Fibroblast of skin of left biceps (primary cell): Measurements from ENCODE around the gene TMEM184A.

Experiments used
- DNase-seq, 2 experiments: peaks; one replicate each; pipeline ENCODE4 v3.0.0-alpha.2; 2013; ENCODE audit warnings: low read depth in 2 of 2

Gene TMEM184A

DNA sequence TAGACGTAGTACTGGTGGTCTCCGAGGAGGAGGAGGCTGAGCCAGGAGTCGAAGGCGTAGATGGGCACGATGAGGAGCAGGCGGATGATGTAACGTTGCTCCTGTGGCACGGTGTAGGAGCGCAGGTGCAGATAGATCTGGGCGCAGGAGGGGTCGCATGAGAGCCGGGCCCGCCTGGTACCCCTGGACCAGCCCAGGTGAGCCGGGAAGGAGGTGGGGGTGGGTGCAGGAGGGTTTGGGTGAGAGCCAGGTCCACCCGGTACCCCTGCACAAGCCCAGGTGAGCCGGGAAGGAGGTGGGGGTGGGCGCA lies 5.2 kb downstream of the TMEM184A start:
- DNase-seq, result no peak

DNA sequence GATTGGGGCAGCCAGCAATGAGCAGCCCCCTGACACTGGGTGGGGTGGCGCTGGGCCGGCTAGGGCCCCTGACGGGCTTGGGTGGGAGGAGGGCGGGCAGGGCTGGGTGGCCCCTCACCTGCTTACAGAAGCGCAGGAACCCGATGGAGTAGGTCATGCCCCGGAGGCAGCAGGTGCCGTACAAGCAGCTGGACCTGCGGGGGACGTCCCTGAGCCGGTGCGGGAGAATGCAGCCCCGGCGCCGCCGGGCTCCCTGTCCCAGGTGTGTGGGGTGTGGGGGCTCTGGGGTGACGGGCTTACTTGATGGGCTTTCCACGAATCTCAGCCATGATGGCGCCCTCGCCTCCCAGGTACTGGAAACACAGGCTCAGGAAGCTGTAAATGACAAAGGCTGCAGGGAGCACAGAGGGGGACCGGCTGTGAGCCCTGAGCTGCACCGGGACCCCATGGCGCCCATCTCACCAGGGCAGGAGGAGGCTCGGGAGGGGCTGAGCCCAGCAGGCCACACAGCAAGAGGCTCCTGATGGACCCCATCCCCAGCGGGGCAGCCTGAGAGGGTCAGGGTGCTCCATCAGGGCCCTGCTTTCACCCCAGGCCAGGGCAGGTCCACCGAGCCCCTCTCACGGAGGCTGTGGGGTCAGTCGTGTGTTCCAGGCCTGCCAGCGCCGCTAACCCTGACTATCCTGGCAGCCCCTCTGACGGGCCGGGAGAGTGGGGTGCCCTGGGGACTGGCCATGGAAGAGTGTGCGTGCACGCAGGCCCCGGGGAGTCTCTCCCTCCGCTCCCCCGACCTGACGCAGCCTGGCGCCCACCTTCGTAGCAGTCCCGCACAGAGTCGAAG lies 5.8 kb downstream of the TMEM184A start:
- DNase-seq, result no peak

DNA sequence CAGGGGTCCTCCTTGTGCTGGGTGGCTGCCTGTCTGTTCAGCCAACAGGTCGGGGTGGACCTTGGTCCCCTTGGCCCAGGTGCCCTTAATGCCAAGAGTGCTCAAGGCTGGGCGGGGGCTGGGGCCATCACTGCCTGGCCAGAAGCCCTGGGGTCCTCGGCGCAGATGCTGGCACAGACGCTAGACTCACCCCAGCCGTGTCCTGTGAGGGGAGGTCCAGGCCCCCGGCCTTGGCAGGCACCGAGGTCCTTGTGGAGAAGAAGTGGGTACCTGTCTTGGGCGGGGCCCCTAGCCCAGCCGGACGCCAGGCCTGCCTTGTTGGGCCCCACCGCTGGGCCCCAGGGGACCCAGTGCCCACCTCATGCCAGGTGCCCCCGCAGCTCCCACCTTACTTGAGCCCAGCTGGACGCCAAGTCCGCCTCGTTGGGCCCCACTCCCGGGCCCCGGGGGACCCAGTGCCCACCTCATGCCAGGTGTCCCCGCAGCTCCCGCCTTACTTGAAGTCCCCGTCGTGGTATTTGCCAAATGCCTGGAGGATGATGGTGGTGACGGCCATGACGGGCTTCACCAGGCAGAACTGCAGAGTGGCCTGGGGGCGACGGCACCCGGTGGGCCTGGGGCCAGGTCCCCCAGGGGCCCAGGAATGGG lies 6.5 kb downstream of the TMEM184A start:
- DNase-seq, result no peak

DNA sequence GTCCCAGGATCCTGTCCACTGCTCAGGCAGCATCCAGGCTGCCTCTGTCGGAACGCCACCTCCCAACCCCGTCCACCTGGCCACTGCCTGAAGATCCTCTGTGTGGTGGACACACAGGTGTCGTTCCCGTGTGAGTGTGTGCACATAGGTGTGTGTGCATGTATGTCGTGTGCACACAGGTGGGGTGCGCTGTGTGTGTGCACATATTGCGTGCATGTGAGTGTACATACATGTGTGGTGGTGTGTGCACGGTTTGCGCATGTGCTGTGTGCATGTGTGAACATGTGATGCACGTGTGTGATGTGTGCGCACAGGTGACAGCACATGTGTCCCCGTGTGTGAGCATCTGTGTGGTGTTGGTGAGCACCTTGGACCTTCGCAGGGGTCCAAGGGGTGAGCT lies 7.1 kb downstream of the TMEM184A start:
- DNase-seq, result no peak

DNA sequence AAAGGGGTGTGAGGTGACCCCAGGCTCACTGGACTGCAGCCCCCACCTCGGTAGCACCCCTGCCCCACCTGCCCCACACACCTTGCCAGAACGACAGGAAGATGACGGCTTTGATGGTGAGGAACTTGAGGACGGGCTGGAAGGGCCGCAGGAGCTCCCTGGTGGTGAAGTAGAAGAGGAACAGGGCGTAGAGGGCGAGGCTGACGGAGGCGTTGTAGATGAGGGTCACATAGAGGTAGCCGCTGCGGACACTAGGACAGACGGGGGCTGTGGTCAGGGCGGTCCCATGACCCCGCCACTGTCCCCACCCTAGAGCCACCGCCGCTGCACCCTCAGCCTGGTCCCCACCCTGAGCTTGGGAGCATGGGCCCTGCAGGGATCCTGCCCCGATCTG lies 7.6 kb downstream of the TMEM184A start:
- no peak for DNase-seq

DNA sequence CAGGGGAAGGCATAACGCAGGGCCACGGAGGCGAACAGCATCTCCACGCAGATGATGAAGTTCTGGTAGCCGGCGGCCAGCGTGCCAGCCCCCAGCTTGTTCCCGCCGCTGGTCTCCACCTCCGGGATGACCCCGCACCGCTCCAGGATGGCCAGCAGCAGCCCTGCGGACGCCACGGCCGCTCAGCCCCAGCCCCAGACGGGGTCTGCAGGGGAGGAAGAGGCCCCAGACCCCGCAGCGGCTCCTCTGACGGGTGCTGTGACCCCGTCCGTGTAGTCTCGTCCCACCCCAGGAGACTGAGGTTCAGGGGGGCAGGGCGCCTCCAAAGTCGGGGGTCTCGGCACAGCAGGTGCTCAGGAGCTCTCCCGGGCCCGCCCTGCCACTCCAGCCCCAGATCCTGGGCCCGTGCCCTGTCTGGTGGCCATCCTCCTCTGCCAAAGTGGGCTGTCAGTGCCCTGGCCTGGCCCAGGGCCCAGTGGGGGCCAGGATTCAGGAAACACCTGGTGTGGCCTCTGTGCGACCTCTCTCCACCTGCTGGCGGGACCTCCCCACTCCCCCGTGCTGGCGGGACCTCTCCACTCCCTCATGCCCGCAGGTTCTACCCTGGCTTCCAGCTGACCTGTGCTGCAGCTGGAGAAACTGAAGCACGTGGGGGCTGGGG lies 8.1 kb downstream of the TMEM184A start:
- no peak for DNase-seq

DNA sequence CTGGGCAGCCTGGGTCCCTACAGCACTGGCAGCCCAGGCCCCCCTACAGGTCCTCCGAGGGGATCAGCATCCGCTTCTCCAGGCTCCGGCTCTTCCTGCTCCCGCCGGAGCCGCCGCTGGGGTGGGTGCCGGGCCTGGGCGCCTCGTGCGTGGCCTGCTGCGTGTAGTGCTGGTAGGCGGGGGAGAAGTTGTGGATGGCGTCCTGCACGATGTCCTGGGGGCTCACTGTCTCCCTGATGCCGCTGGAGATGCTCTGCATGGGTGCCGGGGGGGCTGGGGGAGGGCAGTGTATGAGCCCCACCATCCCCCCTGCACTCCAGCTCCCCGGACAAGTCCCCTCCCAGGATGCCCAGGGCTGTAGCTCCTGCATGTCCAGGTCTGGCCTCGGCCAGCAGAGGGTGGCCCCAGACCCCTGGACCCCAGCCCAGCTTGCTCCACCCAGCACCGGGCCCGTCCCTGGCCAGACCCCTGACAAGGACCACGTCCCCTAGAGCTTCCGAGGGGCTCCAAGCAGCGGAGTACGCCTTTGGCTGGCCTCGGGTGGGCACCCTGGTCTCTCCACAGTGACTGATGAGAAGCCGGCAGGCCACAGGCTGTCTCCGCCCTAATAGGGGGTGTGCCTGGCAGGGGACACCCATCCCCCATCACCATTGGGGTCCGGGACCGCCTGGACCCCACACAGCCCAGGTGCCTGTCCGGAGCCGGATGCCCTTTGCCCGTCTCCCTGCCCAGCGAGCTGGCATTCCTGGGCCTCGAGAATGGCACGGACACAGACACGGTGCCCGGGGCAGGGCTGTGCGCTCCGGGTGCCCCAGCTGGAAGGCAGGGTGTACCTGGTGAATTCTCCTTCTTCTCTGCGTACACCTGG lies 8.9 kb downstream of the TMEM184A start:
- DNase-seq, result no peak

DNA sequence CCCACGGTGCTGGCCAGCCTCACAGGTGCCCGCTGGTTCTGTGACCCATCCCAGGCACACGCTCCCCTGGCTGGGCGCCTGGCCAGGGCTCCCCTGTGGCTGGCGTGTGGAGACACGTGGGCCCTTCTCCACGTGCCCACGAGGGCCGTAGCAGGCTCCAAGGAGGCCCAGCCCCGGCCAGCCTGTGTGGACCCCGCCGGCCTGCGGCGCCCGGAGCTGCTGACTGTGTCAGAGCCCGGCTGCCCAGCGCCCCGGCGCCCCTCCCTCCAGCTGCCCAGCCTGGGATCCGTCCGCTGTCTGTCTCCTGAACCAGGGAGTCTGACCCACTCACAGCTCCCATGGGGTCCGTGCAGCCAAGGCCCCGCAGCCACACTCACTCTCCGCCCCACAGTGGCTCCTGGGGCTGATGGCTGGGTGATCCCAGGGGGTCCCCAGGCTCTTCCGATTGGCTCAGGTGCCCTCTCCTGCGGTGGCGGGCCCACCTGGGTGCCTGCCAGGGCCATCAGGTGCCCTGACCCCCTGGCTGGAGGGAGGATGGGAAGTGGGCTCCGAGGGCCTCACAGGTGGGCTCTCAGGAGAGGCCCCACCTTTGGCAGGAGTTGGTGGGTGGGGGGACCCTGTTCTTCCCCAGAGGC lies 9.6 kb downstream of the TMEM184A start:
- no peak for DNase-seq

DNA sequence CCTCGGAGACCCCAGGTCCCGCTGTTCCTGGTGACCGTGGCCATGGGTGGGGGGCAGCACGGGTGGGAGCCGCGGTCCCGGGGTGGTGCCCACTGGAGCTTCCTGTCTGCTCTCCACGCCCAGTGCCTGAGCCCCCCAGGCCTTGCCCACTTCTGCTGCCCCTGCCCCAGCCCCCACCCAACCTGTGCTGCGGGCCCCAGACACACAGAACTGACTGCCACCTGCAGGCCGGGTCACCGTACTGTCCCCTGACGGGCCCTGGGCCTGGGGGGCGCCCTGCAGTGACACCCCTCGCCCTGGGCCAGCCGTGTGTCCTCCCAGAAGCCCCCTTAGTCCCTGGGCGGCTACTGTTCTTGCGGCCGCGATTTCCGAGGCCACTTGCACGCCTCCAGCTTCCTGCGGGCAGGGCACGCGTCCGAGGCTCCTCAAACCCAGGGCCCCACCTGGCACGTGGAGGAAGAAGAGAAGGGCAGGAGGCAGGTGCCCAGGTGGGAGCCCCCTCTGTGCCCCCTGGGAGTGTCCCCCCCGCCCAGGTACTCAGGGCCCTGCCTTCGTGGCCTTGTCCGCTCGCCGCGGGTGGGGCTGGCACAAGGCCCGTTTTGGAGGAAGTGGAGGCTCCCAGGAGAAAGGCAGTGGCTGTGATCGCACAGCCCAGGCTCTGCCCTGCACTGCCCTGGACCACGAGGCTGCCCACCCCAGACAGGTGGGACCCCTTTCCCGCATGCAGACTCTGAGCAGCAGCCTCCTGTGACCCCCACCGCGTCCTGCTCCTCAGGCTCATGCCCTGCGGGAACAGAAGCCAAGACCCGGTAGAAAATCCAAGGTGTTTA lies 10.4 kb downstream of the TMEM184A start:
- DNase-seq, result no peak

DNA sequence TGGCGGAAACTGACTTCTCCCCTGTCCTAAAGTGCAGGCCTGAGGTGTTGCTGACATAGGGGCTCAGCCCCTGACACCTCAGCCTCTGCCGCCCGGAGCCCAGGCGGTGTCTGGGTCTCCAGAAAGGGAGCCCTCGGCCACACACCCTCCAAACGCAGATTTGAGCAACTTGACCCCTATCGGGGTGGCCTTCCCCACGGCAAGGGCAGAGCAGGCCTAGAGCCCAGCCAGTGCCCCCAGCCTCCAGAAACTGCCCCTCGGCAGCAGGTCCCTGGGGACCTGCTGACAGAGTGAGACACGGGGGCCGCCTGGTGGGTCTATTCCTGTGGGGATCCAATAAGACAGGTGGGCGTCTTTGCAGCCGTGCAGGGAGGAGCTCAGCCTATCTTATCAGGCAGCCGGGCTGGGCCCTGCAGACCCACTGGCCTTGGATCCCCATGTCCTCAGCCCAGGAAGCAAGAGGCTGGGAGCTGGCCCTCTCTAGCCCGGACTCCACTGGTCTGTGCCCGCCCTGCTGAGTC lies 11.0 kb downstream of the TMEM184A start:
- no peak for DNase-seq

DNA sequence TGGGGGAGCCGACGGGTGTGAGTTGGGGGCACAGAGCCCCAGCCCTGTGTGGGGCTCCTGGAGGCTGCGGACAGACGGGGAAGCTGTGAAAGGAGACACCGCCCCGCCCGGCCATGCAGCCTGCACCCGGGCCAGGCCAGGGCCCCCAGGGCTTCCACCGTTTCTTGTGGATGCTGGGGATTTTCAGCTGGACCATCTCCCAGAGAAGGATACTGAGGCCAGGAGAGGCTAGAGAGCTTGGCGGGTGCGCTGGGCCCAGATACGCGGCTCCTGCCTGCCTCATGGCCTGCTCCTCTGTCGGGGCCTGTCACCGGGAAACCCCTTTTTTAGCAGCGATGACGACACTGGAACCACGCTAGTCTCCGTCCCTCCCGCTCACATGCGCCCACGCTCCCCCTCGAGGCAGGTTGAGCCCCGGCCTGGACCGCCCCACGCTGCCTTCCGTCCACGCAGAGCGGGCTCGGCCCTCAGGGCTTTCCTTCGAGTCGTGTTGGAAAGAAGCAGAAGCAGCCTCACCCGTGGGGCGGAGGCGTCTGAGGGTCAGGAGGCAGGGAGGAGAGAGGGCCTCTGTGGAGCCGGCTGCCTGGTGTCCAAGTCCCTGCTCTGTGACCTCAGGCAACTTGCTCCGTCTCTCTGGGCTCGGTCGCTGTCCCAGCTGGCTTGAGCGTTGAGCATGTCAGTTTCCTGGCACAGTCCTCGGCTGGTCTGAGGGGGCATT lies 11.7 kb downstream of the TMEM184A start:
- DNase-seq, result no peak

DNA sequence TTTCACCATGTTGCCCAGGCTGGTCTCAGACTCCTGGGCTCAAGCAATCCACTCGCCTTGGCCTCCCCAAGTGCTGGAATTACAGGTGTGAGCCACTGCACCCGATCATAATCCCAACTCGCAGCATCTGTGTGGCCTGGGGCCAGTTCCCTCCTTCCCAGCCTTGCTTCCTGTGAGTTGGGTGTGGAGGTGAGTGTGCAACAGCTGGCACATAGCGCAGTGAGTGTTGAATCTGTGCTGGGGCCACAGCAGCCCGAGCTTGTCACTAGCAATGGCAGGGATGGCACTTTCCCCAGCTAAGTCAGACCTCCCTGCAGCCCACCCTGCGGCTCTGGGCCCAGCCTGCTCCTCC lies 12.2 kb downstream of the TMEM184A start:
- DNase-seq, result no peak

DNA sequence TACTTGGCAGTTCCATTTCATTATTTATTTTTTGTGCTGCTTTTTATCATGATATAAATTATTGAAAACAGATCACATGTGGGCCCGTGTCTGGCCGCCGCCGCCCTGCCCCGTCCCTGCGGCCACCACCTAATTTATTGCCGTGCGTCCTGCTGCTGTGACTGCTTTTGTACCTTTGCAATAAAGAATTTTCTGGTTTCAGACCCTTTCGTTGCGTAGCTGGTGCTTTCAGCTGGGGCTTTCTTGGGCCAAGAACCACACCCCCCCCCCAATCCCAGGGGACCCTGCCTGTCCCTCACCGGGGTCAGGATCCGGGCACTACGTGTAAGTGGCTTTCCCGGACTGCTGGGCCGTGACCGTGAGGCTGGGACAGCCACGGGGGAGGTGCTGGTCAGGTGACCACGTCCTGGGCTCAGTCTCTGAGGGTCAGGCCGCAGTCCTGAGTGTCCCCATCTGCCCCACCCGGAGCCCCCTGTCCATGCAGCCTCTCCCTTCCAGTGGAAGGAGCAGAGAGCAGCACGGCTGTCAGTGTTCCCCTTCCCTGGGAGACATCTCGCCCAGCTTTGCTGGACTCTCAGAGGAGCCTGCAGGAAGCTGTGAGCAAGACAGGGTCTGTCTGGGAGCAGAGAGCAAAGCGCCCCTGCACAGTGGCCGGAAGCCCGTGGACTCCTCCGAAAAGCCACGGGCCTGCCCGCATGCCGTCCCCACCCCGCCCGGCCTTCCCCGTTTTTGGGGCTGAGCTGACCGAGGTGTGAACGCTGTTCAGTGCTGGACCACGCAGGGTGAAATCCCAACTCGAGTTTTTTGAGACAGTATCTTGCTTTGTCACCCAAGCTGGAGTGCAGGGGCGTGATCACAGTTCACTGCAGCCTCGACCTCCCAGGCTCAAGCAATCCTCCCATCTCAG lies 12.9 kb downstream of the TMEM184A start:
- DNase-seq, result no peak

DNA sequence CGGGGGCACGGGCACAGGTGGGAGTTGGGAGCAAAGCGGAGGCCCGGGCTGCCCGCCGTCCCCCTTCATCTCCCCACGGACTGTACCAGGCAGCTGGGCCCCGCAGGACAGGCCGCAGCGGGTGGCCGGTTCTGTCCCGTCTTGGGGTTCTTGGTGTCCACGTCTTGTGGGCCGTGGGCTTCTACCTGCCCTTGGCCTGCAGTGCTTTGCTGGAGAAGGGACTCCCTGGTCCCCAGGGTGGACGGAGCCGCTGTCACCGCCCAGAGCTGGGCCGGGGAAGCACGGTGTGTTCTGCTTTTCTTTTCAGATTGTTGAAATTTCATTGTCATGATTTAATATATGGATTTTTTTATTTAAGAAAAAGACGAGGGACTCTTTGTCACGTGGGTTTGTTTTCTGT lies 13.7 kb downstream of the TMEM184A start:
- no peak for DNase-seq

DNA sequence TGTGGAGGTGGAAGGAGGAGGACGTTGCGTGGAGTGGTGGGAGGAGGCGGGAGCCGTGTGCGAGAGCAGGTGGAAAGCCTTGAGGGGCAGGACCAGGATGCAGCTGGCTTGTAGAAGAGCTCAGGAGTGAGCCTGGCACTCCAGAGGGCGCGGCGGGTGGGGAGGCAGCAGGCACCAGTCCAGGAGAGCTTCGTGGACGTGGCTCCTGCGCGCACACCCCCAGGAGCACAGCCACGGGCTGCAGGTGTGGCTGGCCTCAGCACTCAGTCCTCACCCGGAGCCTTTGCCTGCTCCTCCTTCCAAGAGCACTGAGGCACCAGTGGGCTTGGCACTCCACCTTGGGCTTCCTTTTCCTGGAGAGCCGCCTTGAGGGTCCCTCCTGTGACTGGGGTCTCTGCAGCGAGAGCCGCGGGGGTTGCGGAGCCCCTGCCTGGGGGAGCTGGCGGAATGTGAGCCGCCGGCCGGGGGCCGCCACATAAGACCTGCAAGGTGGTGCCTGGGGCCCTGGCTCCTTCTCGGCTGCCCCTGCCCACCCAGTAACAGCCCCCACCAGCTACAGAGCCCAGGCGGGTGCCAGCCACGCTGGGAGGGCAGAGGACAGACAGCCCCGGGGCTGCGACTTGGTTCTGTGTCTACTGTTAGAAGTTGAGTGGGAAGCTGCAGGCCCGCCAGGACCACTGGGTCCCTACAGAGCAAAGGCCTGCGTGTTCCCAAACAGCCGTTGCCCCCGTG lies 14.4 kb downstream of the TMEM184A start:
- no peak for DNase-seq

DNA sequence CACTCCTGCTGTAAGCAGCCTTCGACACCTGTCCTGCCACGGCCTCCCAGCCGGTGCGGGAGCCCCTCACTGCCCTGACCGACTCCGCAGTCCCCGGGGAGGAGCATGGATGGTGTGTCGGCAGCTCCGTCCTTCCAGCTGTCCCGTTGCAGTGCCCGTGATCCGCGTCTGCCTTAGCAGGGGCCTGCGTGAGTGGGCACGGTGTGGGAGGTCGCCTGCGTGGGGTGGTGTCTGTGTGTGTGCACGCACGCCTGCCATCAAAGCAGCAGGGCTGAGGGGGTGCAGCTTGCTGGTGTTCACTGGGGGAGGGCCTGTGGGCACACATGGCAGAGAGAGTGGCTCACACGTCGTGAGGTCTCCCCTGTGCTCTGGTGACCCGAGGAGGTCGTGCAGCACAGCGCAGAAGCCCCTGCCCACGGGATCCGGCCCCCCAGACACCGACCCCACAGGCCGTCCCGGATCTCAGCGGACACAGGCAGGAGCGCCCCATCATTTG lies 15.2 kb downstream of the TMEM184A start:
- no peak for DNase-seq

DNA sequence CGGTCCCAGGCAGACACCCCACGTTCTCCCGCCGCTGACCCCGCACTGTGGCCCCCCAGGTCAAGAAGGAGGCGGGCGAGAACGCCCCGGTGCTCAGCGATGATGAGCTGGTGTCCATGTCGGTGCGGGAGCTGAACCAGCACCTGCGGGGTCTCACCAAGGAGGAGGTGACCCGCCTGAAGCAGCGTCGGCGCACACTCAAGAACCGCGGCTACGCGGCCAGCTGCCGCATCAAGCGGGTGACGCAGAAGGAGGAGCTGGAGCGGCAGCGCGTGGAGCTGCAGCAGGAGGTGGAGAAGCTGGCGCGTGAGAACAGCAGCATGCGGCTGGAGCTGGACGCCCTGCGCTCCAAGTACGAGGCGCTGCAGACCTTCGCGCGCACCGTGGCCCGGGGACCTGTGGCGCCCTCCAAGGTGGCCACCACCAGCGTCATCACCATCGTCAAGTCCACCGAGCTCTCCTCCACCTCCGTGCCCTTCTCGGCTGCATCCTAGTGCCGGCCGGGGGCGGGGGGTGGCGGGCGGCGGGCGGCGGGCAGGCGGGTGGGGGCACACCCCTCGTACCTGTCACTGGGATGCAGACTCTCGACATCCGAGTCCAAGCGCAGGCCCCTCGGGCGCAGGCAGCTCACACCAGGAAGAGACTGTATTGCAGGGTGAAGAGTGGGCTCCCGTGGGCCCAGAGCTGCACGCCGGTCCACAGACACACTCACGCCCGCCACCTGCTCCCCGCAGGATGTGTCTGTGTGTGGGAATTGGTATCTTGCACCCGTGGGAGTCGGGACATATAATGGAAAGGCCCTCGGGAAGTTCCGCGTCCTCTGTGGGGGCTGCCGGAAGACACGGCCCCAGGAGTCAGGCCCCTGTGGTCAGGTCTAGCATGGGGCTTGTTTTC lies 15.9 kb downstream of the TMEM184A start:
- DNase-seq, result no peak
